Nephron (organoid): ENCODE data around the gene CHST4.

ENCODE experiments used
- H3K27ac Mint-ChIP-seq, 3 experiments: 2 replicates each; pipeline ENCODE4 v1.8.0; 2020; ENCODE audit warnings: mixed read lengths in 3 of 3, mild to moderate bottlenecking in 2 of 3, moderate library complexity in 1 of 3
- H3K27me3 Mint-ChIP-seq: 2 replicates; pipeline ENCODE4 v1.8.0; 2021; ENCODE audit warnings: low read depth, mild to moderate bottlenecking, moderate library complexity, mixed read lengths
- H3K36me3 Mint-ChIP-seq: 2 replicates; pipeline ENCODE4 v1.8.0; 2020; ENCODE audit warnings: low read depth, mixed read lengths
- H3K4me1 Mint-ChIP-seq: 2 replicates; pipeline ENCODE4 v1.8.0; 2020; ENCODE audit warnings: mixed read lengths
- H3K4me3 Mint-ChIP-seq, 3 experiments: 2 replicates each; pipeline ENCODE4 v1.8.0; 2020; ENCODE audit warnings: mild to moderate bottlenecking in 3 of 3, mixed read lengths in 3 of 3, moderate library complexity in 2 of 3
- H3K9me3 Mint-ChIP-seq: 2 replicates; pipeline ENCODE4 v1.8.0; 2020; ENCODE audit warnings: mixed read lengths
- TF ChIP-seq, protein P1 (sequence below), 3 experiments: fragments of 200-600 bp; sonication (generic); IDR thresholded peaks; one replicate each; pipeline ENCODE4 v1.5.0; 2021; ENCODE audit warnings: antibody characterized with exemption in 3 of 3; ENCODE audit not compliant: unreplicated experiment in 3 of 3

The CHST4 gene

DNA sequence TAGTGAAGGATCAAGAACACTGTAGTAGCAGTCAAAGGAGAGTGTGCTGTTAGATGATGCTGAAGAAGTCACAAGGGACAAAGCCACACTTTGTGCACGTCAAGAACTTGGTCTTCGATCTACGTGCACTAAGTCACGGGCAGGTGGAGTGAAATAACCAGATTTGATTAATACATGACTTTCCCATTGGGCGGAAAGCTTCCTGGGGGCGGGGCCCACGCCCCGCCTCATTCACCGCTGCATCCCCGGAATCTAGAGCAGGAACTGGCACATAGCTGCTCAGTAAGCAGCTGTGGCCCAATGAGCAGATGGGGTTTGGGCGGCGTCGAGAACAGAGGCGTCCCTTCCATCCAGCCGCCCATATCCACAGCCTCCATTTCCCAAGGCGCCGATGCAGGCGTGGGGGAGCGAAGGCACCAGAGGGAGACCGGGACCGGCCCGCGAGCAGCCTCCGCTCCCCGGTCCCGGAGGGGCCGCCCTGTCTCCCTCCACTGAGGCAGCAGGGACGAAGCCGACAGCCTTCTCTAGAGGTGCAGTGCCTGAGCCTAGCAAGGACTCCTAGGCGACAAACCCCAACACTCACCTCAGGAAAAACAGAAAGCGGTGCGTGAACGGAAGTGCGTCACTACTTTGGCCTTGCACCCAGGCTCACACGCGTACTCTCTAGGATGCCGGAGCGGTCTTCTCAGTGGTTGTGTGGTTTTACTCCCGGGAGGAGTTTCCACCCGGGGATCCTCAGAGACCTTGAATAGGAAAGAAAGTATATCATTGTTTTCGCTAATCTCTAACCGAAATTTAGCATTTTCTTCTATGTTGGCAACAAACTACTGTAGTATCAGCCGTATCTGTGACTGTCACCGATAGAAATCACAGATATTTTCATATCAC is 42.0 kb upstream of the CHST4 start:
- Mint-ChIP-seq H3K36me3 (peaks cover 3% of the 10 kb centered on the region), H3K27me3 (no peaks in the 10 kb centered on the region), H3K4me3 (peak overlapping the region; percentile 92 to 93 (median 92)), H3K4me1 (peaks cover 11% of the 10 kb centered on the region), H3K27ac (peak overlapping the region; percentile 73 to 88 (median 81)), H3K9me3 (no peaks in the 10 kb centered on the region)
- TF ChIP-seq, protein P1, sequence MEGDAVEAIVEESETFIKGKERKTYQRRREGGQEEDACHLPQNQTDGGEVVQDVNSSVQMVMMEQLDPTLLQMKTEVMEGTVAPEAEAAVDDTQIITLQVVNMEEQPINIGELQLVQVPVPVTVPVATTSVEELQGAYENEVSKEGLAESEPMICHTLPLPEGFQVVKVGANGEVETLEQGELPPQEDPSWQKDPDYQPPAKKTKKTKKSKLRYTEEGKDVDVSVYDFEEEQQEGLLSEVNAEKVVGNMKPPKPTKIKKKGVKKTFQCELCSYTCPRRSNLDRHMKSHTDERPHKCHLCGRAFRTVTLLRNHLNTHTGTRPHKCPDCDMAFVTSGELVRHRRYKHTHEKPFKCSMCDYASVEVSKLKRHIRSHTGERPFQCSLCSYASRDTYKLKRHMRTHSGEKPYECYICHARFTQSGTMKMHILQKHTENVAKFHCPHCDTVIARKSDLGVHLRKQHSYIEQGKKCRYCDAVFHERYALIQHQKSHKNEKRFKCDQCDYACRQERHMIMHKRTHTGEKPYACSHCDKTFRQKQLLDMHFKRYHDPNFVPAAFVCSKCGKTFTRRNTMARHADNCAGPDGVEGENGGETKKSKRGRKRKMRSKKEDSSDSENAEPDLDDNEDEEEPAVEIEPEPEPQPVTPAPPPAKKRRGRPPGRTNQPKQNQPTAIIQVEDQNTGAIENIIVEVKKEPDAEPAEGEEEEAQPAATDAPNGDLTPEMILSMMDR (IDR thresholded peaks at IDR 0.05; ENCODE audit: unreplicated experiment in 3 of 3): no peak

DNA sequence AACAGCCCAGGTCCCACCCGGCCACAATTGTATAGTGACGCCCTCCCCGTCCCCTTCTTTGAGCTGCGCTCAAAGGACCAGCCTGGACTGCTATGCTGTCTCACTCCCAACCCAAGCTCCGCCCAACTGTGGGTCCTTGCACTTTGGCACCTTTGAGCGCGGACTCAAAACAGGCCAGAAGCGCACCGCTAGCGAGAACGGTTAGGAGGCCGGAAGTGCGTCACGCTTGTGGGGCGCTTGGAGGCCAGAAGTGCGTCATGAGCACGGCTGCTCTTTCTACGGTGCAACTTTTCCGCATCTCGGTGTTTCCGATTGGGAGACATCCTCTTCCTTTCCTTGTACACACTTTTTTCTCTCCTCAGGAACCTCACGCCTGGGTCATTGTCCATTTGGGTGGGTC is 37.1 kb upstream of the CHST4 start, which contains the start of gene ZNF19:
ZNF19 (minus strand) TSS at position 203 of the 400 bp plus-strand sequence. CDS start 7,210 bp downstream, outside the sequence.
- Mint-ChIP-seq H3K27me3 (peaks cover 6% of the 10 kb centered on the region), H3K36me3 (no peaks in the 10 kb centered on the region), H3K4me1 (peaks cover 4% of the 10 kb centered on the region), H3K9me3 (no peaks in the 10 kb centered on the region), H3K4me3 (no peak within 1 kb of the TSS), H3K27ac (no peak within 1 kb of the TSS)
- TF ChIP-seq, protein P1 (IDR thresholded peaks at IDR 0.05; ENCODE audit: unreplicated experiment in 3 of 3): no peak

DNA sequence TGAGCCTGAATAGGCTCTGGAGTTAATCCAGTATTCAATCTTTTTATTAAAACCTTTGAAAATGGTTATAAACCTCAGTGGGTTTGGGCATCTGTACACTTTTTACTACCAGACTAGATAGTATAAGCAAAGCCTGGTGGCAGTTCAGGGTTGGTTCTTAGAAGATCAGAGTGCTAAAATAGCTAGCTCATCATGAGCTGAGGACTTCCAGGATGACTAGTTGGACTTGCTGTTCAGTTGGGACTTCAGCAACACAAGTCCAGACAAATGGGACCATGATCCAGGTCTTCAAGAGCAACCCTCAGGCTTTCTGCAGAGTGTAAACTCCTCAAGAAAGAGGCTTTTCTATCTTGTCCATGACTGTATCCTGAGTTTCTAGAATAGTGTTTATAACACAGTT is 35.9 kb upstream of the CHST4 start:
- H3K9me3 Mint-ChIP-seq: no peaks in the 10 kb centered on the region
- H3K4me1 Mint-ChIP-seq: no peaks in the 10 kb centered on the region
- no peak overlapping the region for H3K4me3 Mint-ChIP-seq
- TF ChIP-seq, protein P1 (IDR thresholded peaks at IDR 0.05; ENCODE audit: unreplicated experiment in 3 of 3): no peak
- no peak overlapping the region for H3K27ac Mint-ChIP-seq
- H3K36me3 Mint-ChIP-seq: no peaks in the 10 kb centered on the region
- peaks cover 6% of the 10 kb centered on the region for H3K27me3 Mint-ChIP-seq

DNA sequence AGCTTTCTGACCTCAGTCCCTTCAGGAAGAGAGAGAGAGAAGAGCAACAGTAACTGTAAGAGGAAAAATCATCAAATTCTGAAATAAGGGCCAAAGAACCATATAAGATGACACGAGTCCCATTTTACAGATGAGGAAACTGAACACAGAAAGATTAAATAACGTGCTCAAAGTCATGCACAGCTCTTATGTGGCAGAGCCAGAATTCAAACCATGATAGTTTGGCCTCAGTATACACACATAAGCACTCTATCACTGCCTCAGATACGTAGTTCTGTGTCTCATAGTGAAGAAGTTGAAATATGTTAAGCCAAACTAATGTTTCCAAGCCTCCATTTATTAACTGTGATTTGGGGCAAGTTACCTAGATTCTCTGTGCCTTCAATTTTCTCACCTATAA is 35.2 kb upstream of the CHST4 start:
- no peak overlapping the region for H3K4me3 Mint-ChIP-seq
- no peak overlapping the region for H3K27ac Mint-ChIP-seq
- H3K36me3 Mint-ChIP-seq: no peaks in the 10 kb centered on the region
- TF ChIP-seq, protein P1 (IDR thresholded peaks at IDR 0.05; ENCODE audit: unreplicated experiment in 3 of 3): no peak
- peaks cover 6% of the 10 kb centered on the region for H3K27me3 Mint-ChIP-seq
- no peaks in the 10 kb centered on the region for H3K9me3 Mint-ChIP-seq
- no peaks in the 10 kb centered on the region for H3K4me1 Mint-ChIP-seq

DNA sequence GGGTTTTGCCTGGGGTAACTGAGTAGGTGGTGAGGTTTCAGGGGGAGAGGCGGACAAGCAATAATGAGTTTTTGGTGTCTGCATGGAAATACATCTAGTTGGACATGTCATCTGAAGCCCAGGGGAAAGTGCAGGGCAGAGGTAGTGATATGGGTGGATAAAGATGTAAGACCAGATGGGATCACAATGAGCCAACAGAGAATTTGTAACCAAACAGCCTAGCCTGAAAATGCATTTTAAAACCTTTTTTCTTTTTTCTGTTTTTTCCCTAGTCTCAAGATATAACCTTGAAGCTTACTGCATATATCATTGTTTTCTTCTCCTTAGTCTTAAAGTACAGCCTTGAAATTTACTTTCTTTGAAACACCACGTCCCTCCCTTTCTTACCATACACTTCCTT is 33.4 kb upstream of the CHST4 start:
- H3K4me3 Mint-ChIP-seq: no peak overlapping the region
- no peaks in the 10 kb centered on the region for H3K36me3 Mint-ChIP-seq
- H3K27me3 Mint-ChIP-seq: peaks cover 7% of the 10 kb centered on the region
- TF ChIP-seq, protein P1 (IDR thresholded peaks at IDR 0.05; ENCODE audit: unreplicated experiment in 3 of 3): no peak
- no peaks in the 10 kb centered on the region for H3K9me3 Mint-ChIP-seq
- H3K4me1 Mint-ChIP-seq: no peaks in the 10 kb centered on the region
- no peak overlapping the region for H3K27ac Mint-ChIP-seq

DNA sequence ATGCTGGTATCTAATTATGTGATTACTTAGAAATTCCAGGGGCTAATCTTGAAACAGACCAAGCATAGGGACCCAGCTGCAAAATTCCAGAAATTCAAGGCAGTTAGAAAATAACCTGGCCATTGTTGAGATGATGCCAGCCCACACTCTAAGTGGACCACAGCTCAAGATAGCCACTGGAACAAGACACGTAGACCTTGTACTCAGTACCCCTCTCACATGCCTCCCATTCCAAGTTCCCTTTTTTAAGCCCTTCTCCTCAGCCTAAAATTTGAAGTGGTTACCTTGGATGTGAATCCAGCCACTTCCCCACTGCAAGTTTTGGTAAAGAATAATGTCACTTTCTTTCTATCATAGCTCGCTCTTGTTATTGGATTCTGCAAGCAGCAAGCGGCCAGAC is 33.0 kb upstream of the CHST4 start:
- peaks cover 9% of the 10 kb centered on the region for H3K27me3 Mint-ChIP-seq
- H3K9me3 Mint-ChIP-seq: no peaks in the 10 kb centered on the region
- TF ChIP-seq, protein P1 (IDR thresholded peaks at IDR 0.05; ENCODE audit: unreplicated experiment in 3 of 3): no peak
- H3K36me3 Mint-ChIP-seq: no peaks in the 10 kb centered on the region
- H3K4me3 Mint-ChIP-seq: no peak overlapping the region
- no peak overlapping the region for H3K27ac Mint-ChIP-seq
- no peaks in the 10 kb centered on the region for H3K4me1 Mint-ChIP-seq
